ENCODE data around the gene APOL6.

Gene APOL6, protein sequence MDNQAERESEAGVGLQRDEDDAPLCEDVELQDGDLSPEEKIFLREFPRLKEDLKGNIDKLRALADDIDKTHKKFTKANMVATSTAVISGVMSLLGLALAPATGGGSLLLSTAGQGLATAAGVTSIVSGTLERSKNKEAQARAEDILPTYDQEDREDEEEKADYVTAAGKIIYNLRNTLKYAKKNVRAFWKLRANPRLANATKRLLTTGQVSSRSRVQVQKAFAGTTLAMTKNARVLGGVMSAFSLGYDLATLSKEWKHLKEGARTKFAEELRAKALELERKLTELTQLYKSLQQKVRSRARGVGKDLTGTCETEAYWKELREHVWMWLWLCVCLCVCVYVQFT

DNA sequence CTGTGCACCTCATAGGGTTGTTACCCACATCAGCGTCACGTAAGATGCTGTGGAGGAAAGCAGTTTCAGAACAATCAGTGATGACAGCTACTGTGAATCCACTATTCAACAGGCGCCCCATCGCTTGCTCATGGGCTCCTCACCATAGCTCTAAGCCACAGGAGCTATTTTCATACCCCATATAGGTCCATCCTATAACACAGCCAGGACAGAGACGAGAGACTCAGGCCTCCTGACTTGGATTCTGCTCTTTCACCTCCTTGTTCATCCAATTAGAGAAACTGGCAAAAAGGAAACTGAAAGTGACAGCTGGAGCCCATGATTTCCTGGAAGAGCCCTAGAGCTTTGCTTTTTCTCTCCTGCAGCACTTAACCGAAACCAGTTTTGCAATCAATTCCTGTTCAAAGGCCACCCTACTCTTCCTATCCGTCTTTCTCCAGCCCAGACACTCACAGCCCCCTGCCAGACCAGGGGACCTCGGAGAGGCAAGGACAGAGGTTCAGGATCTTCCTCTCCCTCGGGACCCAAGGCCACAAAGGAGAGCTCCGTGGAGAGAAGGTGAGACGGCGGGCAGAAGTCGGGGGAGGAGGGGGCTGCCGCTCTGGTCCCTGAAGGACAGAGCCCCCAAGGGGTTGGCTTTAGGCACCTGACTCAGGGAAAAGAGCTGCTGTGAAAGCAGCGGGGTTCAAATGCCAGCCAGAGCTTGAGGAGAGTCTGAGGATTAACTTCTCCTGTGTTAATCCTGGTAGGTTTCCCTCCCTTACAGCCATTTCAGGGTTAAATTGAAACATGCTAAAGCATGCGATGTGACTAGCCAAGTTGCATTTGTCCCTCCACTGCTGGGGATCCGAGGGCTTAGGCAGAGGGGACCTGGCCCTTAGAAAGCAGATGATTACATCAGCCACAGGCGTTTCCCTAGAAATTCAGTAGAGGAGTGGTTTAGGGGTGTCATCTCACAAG is at the start of gene APOL6:
APOL6 (plus strand) TSS at position 381 of the 960 bp plus-strand sequence. CDS start 7,980 bp downstream, outside the sequence.
- POLR2A ChIA-PET: no interaction called here

DNA sequence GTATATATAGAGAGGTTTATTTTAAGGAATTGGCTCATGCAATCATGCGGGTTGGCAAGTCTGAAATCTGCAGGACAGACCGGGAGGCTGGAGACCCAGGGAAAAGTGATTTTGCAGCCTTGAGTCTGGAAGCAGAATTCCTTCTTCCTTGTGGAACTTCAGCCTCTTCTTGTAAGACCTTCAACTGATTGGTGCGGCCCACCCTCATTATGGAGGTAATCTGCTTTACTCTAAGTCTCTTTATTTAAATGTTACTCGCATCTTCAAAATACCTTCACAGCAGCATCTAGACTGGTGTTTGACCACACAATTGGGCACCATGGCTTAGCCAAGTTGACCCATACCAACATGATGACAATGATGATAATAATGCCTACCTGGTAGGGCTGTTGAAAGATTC is 48.9 kb upstream of the APOL6 start:
- ChIA-PET POLR2A (no interaction called here), CTCF (interaction anchor here (1.0 kb wide), 1 partner anchor 23 kb away, joined by 3 read pairs; no protein-coding TSS in a partner anchor)
- TF ChIP-seq ZNF837 (tag by site-specific recombination; IDR thresholded peaks at IDR 0.05) (no peak), ZNF514 (tag by site-specific recombination; IDR thresholded peaks at IDR 0.05) (no peak), ZNF10 (tag by site-specific recombination; IDR thresholded peaks at IDR 0.05) (peak; percentile 95; the same call in 1 of the 2 replicates)
- H3K4me3 ChIP-seq (ENCODE audit: low read depth, low read length): no peak overlapping the region
- H3K36me3 ChIP-seq (ENCODE audit: control insufficient read depth in 2 of 2, insufficient read depth in 1 of 2, low read length in 2 of 2): no peaks in the 10 kb centered on the region
- no peaks in the 10 kb centered on the region for H3K9me3 ChIP-seq (ENCODE audit: control insufficient read depth, insufficient read depth, low read depth, low read length)
- H3K4me1 ChIP-seq (ENCODE audit: control insufficient read depth, insufficient read depth, low read length): no peaks in the 10 kb centered on the region
- H3K27ac ChIP-seq (ENCODE audit: extremely low read depth, low read depth, low read length): no peak overlapping the region

More for the DNA sequence above, at the start of gene APOL6:
- Histone ChIP-seq H3K9me3 (ENCODE audit: control insufficient read depth, insufficient read depth, low read depth, low read length) (no peaks in the 10 kb centered on the region), H3K27ac (ENCODE audit: extremely low read depth, low read depth, low read length) (no peak within 1 kb of the TSS), H3K36me3 (ENCODE audit: control insufficient read depth in 2 of 2, insufficient read depth in 1 of 2, low read length in 2 of 2) (no peaks in the 10 kb centered on the region), H3K4me3 (ENCODE audit: low read depth, low read length) (no peak within 1 kb of the TSS), H3K4me1 (ENCODE audit: control insufficient read depth, insufficient read depth, low read length) (no peaks in the 10 kb centered on the region)
- CTCF ChIA-PET: interaction anchor here (0.7 to 2.0 kb wide), 4 partner anchors 9 to 476 kb away, joined by 4 to 6 read pairs (median 5); no protein-coding TSS in a partner anchor
- TF ChIP-seq ZNF174 (tag by site-specific recombination; IDR thresholded peaks at IDR 0.05): no peak
- no peak for TF ChIP-seq ZNF132 (tag by site-specific recombination; IDR thresholded peaks at IDR 0.05; ENCODE audit: borderline replicate concordance)
- TF ChIP-seq, protein P1, sequence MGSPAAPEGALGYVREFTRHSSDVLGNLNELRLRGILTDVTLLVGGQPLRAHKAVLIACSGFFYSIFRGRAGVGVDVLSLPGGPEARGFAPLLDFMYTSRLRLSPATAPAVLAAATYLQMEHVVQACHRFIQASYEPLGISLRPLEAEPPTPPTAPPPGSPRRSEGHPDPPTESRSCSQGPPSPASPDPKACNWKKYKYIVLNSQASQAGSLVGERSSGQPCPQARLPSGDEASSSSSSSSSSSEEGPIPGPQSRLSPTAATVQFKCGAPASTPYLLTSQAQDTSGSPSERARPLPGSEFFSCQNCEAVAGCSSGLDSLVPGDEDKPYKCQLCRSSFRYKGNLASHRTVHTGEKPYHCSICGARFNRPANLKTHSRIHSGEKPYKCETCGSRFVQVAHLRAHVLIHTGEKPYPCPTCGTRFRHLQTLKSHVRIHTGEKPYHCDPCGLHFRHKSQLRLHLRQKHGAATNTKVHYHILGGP (tag by site-specific recombination; IDR thresholded peaks at IDR 0.05): peak; percentile 72; the same call in 1 of the 2 replicates
- TF ChIP-seq ZNF830 (tag by site-specific recombination; IDR thresholded peaks at IDR 0.05; ENCODE audit: low read depth): no peak
- no peak for TF ChIP-seq ZNF121 (tag by site-specific recombination; IDR thresholded peaks at IDR 0.05)
- TF ChIP-seq ZNF561 (tag by site-specific recombination; IDR thresholded peaks at IDR 0.05; ENCODE audit: borderline replicate concordance): no peak

DNA sequence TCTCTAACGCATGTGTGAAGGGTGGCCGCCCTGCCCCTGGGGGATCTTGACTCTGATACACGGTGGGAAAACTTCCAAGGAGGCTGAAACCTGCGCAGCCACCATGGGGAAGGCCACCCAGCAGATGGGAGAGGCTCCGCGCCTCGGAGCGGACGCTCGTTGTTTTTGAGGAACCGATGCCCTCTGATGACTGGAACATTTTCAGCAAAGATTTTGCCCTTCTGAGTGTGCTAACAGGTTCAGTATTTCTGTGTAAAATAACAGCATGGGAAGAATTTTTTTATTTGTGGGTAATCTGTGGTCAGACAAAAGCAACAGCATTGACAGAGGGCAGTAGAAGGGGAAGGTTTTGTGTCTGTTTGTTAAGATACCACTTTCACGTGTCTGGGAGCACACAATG is 47.8 kb upstream of the APOL6 start:
- Histone ChIP-seq H3K36me3 (ENCODE audit: control insufficient read depth in 2 of 2, insufficient read depth in 1 of 2, low read length in 2 of 2) (no peaks in the 10 kb centered on the region), H3K27ac (ENCODE audit: extremely low read depth, low read depth, low read length) (no peak overlapping the region), H3K9me3 (ENCODE audit: control insufficient read depth, insufficient read depth, low read depth, low read length) (no peaks in the 10 kb centered on the region), H3K4me3 (ENCODE audit: low read depth, low read length) (no peak overlapping the region), H3K4me1 (ENCODE audit: control insufficient read depth, insufficient read depth, low read length) (no peaks in the 10 kb centered on the region)
- TF ChIP-seq GLI4 (tag by site-specific recombination; IDR thresholded peaks at IDR 0.05): no peak
- TF ChIP-seq, protein P2, sequence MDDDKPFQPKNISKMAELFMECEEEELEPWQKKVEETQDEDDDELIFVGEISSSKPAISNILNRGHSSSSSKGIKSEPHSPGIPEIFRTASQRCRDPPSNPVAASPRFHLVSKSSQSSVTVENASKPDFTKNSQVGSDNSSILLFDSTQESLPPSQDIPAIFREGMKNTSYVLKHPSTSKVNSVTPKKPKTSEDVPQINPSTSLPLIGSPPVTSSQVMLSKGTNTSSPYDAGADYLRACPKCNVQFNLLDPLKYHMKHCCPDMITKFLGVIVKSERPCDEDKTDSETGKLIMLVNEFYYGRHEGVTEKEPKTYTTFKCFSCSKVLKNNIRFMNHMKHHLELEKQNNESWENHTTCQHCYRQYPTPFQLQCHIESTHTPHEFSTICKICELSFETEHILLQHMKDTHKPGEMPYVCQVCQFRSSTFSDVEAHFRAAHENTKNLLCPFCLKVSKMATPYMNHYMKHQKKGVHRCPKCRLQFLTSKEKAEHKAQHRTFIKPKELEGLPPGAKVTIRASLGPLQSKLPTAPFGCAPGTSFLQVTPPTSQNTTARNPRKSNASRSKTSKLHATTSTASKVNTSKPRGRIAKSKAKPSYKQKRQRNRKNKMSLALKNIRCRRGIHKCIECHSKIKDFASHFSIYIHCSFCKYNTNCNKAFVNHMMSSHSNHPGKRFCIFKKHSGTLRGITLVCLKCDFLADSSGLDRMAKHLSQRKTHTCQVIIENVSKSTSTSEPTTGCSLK (tag by site-specific recombination; IDR thresholded peaks at IDR 0.05): no peak
- no peak for TF ChIP-seq ZEB2 (tag by site-specific recombination; IDR thresholded peaks at IDR 0.05)
- TF ChIP-seq ZNF585B (tag by site-specific recombination; IDR thresholded peaks at IDR 0.05): no peak
- no peak for TF ChIP-seq ZNF560 (tag by site-specific recombination; IDR thresholded peaks at IDR 0.05; ENCODE audit: borderline replicate concordance)
- TF ChIP-seq BCL11B (tag by site-specific recombination; IDR thresholded peaks at IDR 0.05; ENCODE audit: low read depth): no peak
- POLR2A ChIA-PET: no interaction called here
- CTCF ChIA-PET: interaction anchor here (1.0 kb wide), 1 partner anchor 22 kb away, joined by 3 read pairs; no protein-coding TSS in a partner anchor
